ENCODE results near the gene ATP6AP2.
"Not testable (repeated sequence)": the region's sequence is repeated elsewhere in the genome, so short reads cannot be mapped to it uniquely, and the experiment has no call there.

ATP6AP2 gene

DNA sequence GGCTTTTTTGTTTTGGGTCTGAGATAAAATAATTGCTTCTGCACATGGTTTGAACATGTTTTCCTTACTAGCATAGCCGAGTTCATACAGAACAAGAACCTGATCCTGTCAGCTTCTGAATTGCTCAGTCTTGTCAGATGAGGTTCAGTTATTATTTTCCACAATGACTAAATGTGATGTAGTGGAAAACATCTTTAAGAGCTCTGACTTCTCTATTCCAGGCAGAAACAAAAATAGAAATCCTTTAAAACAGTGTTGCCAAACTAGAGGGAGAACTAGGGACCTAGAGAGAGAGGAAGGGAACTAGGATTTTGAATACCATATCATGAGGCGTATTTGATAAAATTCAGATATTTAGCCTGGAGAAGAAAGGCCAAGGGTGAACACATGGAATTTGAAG, 2.0 kb downstream of the ATP6AP2 start:
- in situ Hi-C loops (cut with MboI; ENCODE audit: low sequenced_read_pairs, unreplicated experiment) = no loop called here
- no peak for DNase-seq (ENCODE audit: low spot score)
- TF ChIP-seq, protein P1, sequence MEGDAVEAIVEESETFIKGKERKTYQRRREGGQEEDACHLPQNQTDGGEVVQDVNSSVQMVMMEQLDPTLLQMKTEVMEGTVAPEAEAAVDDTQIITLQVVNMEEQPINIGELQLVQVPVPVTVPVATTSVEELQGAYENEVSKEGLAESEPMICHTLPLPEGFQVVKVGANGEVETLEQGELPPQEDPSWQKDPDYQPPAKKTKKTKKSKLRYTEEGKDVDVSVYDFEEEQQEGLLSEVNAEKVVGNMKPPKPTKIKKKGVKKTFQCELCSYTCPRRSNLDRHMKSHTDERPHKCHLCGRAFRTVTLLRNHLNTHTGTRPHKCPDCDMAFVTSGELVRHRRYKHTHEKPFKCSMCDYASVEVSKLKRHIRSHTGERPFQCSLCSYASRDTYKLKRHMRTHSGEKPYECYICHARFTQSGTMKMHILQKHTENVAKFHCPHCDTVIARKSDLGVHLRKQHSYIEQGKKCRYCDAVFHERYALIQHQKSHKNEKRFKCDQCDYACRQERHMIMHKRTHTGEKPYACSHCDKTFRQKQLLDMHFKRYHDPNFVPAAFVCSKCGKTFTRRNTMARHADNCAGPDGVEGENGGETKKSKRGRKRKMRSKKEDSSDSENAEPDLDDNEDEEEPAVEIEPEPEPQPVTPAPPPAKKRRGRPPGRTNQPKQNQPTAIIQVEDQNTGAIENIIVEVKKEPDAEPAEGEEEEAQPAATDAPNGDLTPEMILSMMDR (IDR thresholded peaks at IDR 0.05; ENCODE audit: borderline replicate concordance, control extremely low read depth, extremely low read depth, insufficient read depth, missing control alignments) = no peak

DNA sequence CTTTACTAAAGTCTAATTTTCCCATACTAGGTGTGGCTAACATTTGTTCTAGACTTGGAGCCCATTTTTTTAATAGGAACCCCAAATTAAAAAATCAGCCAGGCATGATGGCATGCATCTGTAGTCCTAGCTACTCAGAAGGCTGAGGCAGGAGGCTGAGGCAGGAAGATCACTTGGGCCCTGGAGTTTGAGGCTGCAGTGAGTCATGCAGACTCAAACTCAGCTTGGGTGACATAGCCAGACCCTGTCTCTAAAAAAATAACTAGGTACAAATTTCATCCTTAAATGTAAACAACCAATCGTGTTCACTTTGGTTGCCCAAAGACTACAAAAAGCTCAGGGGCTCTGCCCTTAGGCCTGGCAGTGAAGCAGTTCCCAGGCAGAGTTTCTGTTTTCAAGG, 6.9 kb downstream of the ATP6AP2 start:
- DNase-seq (ENCODE audit: low spot score); in situ Hi-C loops (cut with MboI; ENCODE audit: low sequenced_read_pairs, unreplicated experiment): not testable (repeated sequence)

DNA sequence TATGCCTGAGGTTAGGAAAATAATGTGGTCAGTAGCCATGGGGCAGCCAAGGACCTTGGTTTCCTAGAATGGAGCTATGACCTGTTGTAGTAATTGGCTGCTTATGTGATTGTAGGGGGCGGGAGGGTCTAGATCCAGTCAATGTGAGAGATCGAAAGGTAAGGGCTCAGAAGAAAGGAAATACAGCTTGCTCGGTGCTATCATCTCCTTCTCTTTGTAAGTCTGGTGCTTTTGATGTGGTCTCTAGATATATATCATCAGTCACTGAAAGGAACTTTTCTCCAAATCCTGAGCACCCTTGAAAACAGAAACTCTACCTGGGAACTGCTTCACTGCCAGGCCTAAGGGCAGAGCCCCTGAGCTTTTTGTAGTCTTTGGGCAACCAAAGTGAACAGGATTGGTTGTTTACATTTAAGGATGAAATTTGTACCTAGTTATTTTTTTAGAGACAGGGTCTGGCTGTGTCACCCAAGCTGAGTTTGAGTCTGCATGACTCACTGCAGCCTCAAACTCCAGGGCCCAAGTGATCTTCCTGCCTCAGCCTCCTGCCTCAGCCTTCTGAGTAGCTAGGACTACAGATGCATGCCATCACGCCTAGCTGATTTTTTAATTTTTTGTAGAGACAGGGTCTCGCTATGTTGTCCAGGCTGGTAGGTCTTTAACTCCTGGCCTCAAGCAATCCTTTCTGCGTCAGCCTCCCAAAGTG, 9.0 kb downstream of the ATP6AP2 start:
- in situ Hi-C loops (cut with MboI; ENCODE audit: low sequenced_read_pairs, unreplicated experiment); DNase-seq (ENCODE audit: low spot score): not testable (repeated sequence)

DNA sequence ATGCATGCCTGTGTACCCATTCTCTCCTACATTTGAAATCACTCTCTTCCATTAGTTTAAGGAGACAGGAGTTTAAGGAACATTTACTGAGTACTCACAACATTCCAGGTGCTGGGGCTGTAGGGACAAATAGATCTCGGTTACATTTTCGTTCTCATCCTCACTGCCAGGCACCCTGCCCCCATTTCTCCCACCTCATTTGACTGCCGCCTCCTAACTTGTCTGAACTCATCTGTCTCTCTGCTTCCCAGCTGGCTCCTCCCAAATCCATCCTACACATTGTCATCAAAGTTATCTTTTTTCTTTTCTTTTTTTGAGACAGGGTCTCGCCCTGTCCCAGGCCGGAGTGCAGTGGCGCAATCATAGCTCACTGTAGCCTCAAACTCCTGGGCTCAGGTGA, 22.7 kb downstream of the ATP6AP2 start:
- DNase-seq (ENCODE audit: low spot score) = no peak
- in situ Hi-C loops (cut with MboI; ENCODE audit: low sequenced_read_pairs, unreplicated experiment) = no loop called here
- TF ChIP-seq, protein P1 (IDR thresholded peaks at IDR 0.05; ENCODE audit: borderline replicate concordance, control extremely low read depth, extremely low read depth, insufficient read depth, missing control alignments) = no peak

DNA sequence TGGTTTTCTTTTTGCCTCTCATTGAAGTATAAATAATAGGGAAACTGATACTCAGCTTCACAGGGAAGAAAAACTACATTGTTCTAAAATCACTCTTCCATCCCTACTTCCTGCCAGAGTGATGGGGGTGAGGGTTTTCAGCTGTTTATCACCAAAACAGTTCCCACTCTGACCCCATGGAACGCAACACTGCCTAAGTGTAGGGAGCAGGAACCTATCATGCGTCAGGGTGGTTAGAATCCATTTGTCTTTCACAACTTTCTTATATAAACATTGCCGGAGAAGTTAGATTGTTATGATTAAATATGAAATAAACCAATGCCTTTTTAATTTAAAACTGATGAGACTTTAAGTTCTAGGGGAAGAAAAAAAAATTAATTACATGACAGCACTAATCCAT, 26.6 kb downstream of the ATP6AP2 start:
- TF ChIP-seq, protein P1 (IDR thresholded peaks at IDR 0.05; ENCODE audit: borderline replicate concordance, control extremely low read depth, extremely low read depth, insufficient read depth, missing control alignments) = no peak
- no peak for DNase-seq (ENCODE audit: low spot score)
- in situ Hi-C loops (cut with MboI; ENCODE audit: low sequenced_read_pairs, unreplicated experiment) = no loop called here

DNA sequence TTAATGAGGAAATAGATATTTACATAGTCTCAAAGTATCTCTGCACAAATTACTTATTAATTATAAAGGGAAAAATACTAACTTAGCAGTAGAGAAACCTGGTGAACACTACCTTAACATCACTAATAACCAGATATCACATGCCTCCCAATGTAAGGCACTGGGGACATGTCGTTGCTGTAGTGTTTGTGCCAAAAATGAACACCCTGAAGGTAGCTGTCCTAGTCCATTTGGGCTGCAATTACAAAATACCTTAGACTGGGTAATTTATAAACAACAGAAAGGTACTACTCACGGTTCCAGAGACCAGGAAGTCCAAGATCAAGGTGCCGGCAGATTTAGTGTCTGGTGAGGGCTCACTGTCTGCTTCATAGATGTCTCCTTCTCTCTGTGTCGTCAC, 31.7 kb downstream of the ATP6AP2 start:
- DNase-seq (ENCODE audit: low spot score) = no peak

DNA sequence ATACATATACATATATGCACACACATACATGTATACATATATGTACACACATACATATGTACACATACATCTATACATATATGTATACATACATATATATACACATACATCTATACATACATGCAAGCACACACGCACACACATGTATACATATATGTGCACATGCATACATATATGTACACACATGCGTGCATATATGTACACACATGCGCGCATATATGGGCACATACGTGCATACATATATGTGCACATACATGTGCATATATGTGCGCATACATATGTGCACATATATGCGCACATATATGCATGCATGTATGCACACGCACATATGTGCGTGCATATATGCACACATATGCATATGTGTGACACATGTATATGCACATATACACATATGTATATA, 35.2 kb downstream of the ATP6AP2 start:
- TF ChIP-seq, protein P1 (IDR thresholded peaks at IDR 0.05; ENCODE audit: borderline replicate concordance, control extremely low read depth, extremely low read depth, insufficient read depth, missing control alignments) = no peak
- in situ Hi-C loops (cut with MboI; ENCODE audit: low sequenced_read_pairs, unreplicated experiment) = no loop called here
- DNase-seq (ENCODE audit: low spot score) = no peak

More for the DNA sequence above, 31.7 kb downstream of the ATP6AP2 start:
- in situ Hi-C loops (cut with MboI; ENCODE audit: low sequenced_read_pairs, unreplicated experiment) = no loop called here
- TF ChIP-seq, protein P1 (IDR thresholded peaks at IDR 0.05; ENCODE audit: borderline replicate concordance, control extremely low read depth, extremely low read depth, insufficient read depth, missing control alignments) = no peak

DNA sequence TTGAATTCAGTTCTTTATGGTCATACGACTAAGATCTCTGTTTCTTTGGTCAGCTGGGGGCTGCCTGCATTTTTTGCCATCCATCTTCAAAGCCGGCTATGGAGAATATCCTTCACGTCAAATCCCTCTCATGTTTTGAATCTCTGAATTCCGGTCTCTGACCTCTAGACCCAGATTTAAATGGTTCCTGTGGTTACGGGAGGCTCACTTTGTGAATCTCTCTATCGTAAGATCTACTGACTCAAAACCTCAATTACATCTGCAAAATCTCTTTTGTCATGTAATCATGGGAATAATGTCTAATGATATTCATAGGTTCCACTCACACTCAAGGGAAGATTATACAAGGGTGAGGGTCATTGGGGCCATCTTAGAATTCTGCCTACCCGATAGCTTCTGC, 36.8 kb downstream of the ATP6AP2 start:
- no peak for DNase-seq (ENCODE audit: low spot score)
- in situ Hi-C loops (cut with MboI; ENCODE audit: low sequenced_read_pairs, unreplicated experiment) = no loop called here

More for the DNA sequence above, 36.8 kb downstream of the ATP6AP2 start:
- TF ChIP-seq, protein P1 (IDR thresholded peaks at IDR 0.05; ENCODE audit: borderline replicate concordance, control extremely low read depth, extremely low read depth, insufficient read depth, missing control alignments) = no peak

All from GM13976 (cell line).